Globus pallidus (tissue), 1 donor: ENCODE results near the gene HOMEZ.
A peak's percentile ranks its signal among the peaks of the same experiment; 100 is the strongest.
"Not testable (repeated sequence)": the region's sequence is repeated elsewhere in the genome, so short reads cannot be mapped to it uniquely, and the experiment has no call there.

Experiments
- DNase-seq: peaks from one replicate; pipeline ENCODE4 v3.0.0-alpha.2; 2015; ENCODE audit warnings: low spot score

The HOMEZ gene, protein sequence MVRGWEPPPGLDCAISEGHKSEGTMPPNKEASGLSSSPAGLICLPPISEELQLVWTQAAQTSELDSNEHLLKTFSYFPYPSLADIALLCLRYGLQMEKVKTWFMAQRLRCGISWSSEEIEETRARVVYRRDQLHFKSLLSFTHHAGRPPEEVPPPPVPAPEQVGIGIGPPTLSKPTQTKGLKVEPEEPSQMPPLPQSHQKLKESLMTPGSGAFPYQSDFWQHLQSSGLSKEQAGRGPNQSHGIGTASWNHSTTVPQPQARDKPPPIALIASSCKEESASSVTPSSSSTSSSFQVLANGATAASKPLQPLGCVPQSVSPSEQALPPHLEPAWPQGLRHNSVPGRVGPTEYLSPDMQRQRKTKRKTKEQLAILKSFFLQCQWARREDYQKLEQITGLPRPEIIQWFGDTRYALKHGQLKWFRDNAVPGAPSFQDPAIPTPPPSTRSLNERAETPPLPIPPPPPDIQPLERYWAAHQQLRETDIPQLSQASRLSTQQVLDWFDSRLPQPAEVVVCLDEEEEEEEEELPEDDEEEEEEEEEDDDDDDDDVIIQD

DNA sequence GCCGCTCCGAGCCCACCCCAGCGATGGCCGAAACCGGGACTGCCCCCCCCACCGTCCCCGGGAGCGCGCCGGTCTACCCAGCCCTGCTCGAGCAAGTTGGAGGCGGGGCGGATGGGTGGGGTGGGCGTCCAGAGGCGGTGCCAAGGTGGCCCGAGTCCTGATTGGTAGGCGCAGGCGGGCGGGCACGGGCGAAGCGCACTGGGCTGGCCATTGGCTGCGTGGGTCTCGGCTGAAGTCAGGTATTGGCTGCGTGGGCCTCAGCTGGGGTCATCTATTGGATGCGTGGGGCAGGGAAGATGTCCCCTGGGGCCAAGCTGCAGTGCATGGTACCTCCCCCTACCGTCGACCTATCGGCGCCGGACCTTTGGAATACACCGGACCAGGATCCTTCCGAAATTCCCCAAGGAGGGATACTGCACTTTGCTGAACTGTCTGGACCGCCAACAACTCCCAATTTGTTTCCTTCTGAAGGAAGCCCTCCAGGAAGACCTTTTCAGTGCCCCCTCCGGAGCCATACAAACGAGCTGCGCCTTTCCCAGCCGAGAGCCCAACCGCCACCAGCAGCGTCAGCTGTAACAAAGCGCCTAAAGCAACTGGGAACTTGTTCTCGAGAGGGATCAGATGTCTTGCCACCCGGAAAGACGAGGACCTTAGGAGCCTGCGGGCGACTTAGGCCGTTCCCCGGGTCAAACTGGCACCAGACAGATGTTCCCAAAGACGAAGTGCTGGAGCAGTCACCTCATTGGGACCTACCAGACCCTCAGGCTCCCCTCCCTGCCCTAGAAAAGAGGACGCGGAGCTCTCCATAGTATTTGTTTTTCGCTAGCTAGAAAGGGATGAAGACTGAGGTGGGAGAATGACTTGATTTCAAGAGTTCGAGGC, at the start of gene HOMEZ:
Gene HOMEZ, minus strand, starts transcription at position 113 of the 882 bp plus-strand sequence. CDS start 180 bp downstream, outside the sequence.
- peak; percentile 99 for DNase-seq

DNA sequence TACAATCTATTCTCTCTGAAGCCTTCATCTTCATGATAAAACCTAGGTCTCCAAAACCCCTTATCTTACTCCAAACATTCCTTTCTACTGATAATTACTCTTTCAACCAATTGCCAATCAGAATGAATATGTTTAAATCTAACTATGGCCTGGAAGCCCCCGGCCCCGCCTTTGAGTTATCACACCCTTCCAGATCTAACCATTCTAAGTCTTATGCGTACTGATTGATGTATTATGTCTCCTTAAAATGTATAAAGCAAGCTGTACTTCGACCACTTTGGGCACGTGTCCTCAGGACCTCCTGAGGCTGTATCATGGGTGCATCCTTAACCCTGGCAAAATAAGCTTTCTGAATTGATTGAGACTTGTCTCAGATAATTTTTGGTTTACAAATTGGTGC, 49.7 kb upstream of the HOMEZ start:
- no peak for DNase-seq

GRCh38 chr14:23327947-23328744, 42.2 kb upstream of the HOMEZ start:
- peak; percentile 83 for DNase-seq

GRCh38 chr14:23326491-23327332, 40.8 kb upstream of the HOMEZ start:
- no peak for DNase-seq

DNA sequence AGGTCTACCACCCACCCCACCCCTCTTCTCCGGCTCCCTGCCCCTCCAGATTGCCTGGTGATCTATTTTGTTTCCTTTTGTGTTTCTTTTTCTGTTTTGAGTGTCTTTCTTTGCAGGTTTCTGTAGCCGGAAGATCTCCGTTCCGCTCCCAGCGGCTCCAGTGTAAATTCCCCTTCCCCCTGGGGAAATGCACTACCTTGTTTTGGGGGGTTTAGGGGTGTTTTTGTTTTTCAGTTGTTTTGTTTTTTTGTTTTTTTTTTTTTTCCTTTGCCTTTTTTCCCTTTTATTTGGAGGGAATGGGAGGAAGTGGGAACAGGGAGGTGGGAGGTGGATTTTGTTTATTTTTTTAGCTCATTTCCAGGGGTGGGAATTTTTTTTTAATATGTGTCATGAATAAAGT, 39.8 kb upstream of the HOMEZ start:
- DNase-seq: not testable (repeated sequence)

GRCh38 chr14:23324993-23325392, 39.1 kb upstream of the HOMEZ start:
- no peak for DNase-seq

DNA sequence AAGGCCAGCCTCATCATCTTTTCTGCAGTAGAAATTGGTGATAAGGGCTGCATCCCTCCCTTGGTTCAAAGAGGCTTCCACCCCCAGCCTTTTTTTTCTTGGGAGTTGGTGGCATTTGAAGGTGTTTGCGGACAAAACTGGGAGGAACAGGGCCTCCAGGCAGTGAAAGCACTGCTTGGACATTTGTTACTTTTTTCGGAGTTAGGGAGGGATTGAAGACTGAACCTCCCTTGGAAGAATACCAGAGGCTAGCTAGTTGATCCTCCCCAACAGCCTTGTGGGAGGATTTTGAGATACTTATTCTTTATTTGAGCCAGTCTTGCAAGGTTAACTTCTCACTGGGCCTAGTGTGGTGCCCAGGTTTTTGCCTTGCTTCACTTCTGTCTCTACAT, 38.5 kb upstream of the HOMEZ start:
- no peak for DNase-seq

GRCh38 chr14:23323838-23324454, 38.0 kb upstream of the HOMEZ start:
- no peak for DNase-seq

- DNase-seq: no peak
These were observed 36.9 kb upstream of the HOMEZ start for GRCh38 chr14:23322568-23323517.

DNA sequence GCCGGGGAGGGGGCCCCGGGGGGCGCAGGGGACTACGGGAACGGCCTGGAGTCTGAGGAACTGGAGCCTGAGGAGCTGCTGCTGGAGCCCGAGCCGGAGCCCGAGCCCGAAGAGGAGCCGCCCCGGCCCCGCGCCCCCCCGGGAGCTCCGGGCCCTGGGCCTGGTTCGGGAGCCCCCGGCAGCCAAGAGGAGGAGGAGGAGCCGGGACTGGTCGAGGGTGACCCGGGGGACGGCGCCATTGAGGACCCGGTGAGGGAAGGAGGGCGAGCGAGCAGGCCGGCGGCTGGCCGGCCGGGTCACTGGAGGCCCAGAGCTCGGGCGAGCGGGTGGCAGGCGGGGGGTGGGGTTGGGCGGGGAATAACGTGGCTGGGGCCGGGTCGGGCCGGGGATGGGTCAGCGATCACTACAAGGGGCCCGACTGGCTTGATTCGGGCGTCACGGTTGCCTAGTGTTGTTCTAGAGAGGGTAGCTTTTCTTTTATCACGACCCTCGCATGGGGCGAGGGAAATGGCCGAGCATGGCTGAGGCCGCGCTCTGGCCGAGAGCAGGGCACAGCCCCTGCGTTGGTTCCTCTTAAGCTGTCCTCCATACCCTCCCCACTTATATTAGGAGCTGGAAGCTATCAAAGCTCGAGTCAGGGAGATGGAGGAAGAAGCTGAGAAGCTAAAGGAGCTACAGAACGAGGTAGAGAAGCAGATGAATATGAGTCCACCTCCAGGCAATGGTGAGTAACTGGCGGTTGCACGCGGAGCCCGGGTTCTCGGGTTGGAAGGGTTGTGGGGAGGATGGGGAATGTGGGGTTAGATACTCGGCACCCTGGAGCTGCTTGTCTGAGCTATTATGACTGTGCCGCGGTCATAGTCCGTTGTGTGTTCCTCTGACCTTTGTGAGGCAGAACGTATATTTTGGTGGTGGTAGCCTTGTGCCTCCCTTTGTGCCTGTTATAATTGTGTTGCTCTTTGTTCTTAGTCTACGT, 35.9 kb upstream of the HOMEZ start:
- no peak for DNase-seq

DNA sequence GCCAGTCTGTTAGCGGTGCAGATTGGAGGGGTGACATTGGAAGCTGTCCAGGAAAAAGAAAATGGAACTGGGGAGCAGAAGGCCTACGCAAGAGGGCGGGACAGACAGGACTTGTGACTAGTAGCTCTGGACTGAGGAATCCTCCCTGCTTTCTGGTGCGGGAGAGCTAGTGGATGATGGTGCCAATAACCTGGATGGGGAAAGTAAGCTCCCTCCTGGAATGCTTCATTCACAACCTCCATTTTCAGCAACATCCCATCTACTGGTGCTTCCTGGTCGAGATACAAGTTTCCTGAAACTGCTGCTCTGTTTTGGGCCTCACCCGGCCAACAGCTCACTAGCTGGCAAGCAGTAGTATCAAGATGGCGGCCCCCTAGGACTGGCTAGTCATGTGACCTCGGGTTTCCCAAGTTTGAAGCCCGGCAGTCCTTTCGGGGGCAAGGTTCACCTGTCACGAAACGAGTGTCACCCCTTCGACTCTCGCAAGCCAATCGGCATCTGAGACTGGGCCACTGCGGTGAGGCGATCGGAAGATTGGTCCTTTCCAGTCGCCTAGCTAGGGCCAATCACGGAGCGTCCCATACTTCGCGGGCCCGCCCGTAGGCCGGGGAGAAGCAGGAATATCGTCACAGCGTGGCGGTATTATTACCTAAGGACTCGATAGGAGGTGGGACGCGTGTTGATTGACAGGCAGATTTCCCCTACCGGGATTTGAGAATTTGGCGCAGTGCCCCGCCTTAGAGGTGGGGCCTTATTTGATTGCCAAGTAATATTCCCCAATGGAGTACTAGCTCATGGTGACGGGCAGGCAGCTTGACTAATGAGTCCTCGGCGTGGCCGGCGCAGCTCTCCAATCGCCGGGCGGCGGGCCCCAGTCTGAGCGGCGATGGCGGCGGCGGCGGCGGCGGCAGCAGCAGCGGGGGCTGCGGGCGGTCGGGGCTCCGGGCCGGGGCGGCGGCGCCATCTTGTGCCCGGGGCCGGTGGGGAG, 34.9 kb upstream of the HOMEZ start, which contains the start of gene PABPN1:
Gene PABPN1, plus strand, starts transcription at position 874 of the 988 bp plus-strand sequence. Its CDS starts 13 bp downstream, at position 887.
- DNase-seq: peak; percentile 100

DNA sequence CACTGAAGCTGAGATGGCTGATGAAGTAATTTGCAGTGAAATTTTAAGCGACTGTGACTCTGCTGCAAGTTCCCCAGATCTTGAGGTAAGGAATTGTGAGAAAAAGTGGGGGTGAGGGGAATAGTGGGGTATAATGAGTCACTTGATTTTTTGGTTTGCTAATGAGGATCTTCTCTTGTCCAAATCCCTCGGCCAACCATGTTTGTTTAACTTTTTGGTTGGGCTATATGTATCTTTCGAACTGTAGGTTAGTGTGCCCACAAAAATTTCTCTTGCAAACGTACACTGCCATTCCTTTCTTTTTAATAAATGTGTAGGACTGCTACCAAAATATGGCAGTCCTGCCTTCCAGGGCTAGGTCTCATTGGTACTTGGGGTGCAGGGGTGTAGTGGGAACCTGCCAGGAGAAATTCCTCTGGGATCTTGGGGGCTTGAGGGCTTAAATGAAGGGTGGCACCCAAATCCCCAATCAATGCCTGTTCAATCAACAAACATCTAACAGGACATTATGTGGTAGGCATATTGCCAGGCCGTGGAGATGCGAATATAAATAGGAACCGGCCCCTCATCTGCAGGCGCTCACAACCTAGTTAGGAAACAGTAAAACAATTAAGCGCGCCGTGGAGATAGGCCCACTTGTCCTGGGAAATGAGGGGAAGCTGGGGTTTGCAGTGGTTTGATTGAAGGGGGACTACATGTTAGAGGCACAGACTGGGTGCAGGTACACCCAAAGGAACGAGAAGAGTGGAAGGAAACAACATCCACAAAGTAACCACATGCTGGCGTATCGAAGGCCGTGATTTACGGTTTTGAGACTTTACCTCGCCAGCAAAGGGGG, 34.0 kb upstream of the HOMEZ start:
- DNase-seq: no peak

DNA sequence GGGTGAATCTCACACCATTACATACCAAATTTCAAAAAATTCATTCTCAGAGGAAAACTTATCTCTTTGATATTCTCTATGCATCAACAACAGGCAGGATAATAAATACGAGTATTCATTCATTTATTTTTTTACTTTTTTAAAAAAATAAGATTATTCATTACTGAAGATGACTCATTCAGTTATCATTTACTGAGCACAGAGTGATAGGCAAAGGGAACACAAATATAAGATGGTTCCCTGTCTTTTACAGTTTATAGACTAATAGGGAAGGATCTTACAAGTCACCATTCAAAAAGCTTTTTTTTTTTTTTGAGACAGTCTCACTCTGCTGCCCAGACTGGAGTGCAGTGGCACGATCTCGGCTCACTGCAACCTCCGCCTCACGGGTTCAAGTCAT, 30.4 kb upstream of the HOMEZ start:
- DNase-seq: no peak

DNA sequence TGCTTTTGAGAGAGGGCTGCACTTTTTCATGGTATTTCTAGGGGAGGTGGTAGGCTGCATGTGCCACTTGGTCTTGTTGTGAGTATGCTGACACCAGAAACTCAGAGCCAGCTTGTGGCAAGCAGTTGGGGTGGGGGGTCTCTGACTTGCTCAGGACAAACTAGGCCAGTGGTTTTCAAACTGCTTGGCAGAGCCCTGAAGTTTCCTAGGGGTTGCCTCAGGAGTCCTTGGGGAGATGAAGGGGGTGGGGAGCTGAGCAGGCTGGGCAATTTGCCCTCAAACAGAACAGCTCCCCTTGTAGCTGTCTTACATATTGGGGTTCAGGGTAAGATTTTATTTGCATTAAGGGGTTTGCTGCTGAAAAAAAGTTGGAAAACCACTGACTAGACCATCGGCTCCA, 24.6 kb upstream of the HOMEZ start:
- no peak for DNase-seq

GRCh38 chr14:23308721-23309445, 23.0 kb upstream of the HOMEZ start:
- DNase-seq: no peak
